HG03135 (cell line): ENCODE measurements around the gene SUCLG2.
"Not testable (repeated sequence)": the region's sequence is repeated elsewhere in the genome, so short reads cannot be mapped to it uniquely, and the experiment has no call there.

Experiments used
- ATAC-seq: cut with Tn5 transposase; IDR thresholded peaks from one replicate; pipeline ENCODE4 v1.9.1; 2021; ENCODE audit warnings: mild to moderate bottlenecking, moderate library complexity; ENCODE audit not compliant: unreplicated experiment

Gene SUCLG2

GRCh38 chr3:67561667-67562394 lies 92.6 kb downstream of the SUCLG2 start:
- no peak for ATAC-seq

DNA sequence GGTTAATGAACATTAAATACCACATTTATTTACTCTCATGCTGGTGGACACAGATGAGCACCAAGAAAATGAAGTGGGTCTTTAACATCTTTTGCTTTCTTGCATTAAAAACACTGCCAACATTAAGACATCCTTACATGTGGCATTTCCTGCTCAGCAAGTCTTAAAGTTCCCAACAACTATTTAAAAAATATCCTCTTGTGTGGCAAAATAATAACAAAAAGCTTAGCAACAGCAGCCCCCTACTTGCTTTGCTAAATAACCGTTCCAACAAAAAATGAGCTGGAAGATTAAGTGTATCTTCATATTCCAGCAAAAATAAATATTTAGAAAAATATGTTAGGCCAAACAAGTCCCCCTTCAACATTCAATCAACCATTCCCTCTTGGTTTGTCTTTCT lies 93.1 kb downstream of the SUCLG2 start:
- ATAC-seq: no peak

DNA sequence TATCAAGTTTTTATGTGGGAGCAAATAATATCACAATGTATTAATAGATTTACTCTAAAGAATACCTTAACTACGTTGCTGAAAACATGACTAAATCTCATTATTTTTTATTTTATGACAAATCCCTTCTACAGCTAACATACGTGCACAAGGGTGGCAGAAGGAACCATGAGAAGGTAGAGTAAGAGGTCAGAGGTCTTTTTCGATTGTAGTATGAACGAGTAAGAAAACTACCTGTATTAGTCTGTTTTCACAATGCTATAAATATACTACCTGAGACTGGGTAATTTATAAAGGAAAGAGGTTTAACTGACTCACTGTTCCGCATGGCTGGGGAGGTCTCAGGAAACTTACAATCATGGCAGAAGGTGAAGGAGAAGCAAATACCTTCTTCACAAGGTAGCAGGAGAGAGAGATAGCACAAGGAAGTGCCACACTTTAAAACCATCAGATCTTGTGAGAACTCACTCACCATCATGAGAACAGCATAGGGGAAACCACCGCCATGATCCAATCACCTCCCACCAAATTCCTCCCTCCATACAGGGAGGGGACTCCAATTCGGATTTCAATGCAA lies 95.3 kb downstream of the SUCLG2 start:
- ATAC-seq: no peak

GRCh38 chr3:67558426-67558825 lies 96.0 kb downstream of the SUCLG2 start:
- ATAC-seq: no peak

- no peak for ATAC-seq
Measured at GRCh38 chr3:67557848-67558355, 96.5 kb downstream of the SUCLG2 start.

DNA sequence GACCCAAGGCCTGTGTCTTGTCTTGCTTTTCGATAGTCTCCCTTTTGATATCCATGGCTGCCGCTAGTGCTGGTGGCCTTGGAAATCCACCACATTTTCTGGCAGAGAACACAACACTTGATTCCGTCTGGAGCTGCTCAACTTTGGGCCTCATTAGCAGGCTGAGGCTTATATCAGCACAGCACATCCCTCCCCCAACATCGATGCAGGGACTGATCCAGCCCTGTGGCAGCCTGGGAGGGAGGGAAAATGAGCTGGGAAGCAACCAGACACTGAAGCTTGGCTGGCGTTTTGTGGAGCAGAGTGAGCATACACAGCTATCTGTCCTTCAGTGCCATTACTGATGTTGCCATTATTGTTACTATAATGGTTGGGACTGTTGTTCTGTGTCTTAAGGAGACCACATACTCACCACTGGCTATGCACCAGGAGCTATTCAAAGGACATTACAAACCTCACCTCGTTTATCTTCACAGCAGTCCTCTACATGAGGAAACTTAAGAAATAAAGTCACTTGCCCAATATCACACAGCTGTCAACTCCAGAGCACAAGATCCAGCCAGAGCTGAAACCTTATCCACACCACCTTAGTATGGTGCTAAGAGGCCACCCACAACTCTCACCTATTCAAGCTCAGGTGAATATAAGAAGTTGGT lies 102.9 kb downstream of the SUCLG2 start:
- no peak for ATAC-seq

DNA sequence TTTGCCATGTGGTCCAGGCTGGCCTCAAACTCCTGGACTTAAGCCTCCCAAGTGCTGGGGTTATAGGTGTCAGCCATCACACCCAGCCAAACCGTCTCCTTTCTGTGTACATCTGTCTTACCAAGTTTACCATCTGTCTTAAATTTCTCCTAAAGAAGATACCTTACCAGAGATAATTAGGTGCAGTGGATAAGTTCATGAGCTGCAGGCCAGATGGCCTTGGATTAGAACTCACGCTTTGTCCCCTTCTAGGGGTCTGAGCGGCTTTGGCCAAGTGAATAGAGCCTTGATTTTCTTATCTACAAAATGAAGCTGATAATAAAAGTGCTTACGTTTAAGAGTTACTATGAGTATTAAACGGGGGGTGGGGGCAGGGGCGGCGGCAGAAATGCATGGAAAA lies 103.9 kb downstream of the SUCLG2 start:
- no peak for ATAC-seq

GRCh38 chr3:67542502-67543250 lies 111.7 kb downstream of the SUCLG2 start:
- ATAC-seq: not testable (repeated sequence)

- ATAC-seq: no peak
Measured at GRCh38 chr3:67540198-67540894, 114.1 kb downstream of the SUCLG2 start.

GRCh38 chr3:67537203-67537602 lies 117.2 kb downstream of the SUCLG2 start:
- not testable (repeated sequence) for ATAC-seq

- ATAC-seq: no peak
Measured at GRCh38 chr3:67535006-67535405, 119.4 kb downstream of the SUCLG2 start.

DNA sequence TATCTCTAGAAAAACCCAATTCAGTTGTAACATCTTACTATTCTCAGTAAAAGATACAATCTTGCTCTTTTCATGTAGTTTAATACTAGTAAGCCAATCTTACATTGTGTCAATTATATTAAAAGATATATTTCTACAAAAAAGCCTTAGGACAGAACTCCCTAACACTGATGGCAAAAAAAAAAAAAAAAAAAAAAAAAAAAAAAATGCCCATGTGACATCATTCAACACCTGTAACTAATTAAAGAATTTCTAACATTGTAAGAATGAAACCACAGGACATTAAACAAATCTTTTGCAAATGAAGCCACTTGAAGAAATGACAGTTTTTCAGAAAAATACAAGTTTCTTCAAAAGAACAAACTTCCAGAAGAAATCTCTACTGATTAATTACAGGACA lies 119.8 kb downstream of the SUCLG2 start:
- ATAC-seq: no peak

DNA sequence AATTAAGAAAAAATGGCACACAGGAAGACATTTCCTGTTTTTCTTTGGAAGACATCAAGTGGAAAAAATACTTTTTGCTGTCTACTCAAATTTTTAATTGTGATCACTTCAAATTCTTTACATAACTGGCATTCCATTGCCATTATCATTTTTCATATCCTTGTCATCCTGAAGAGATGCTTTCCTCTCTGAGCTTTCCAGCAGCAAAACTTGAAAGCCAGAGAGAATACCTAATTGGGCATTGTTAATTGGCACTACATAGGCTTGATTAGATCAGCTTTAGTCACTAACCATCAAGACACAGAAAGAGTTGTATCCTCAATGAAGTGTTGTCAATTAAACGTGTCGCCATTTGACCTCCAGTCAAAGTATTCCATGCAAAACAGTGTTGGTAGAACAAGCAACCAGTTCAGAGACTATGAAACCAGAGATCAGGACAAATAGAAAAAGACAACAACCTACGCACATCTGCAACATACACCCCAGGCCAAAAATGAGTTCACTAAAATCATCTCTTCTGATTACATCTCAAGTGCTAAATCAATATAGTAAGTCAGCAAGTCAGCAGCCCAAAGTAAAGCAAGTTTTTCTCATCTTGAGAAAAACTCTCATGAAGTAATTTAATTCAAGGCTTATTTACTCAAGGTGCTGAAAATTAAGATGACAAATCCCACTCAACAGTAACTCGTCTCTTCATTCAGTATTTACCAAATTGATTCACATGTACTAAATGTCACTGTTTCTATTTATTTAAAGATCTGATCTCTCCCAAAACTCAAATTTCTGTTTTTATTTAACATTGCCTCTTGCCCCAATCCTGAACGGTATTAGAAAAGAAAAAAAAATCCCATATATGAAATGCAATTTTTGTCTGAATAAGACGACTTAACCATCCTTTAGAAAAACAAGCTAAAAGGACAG lies 123.0 kb downstream of the SUCLG2 start:
- ATAC-seq: no peak

- no peak for ATAC-seq
Measured at GRCh38 chr3:67529915-67530314, 124.5 kb downstream of the SUCLG2 start.

DNA sequence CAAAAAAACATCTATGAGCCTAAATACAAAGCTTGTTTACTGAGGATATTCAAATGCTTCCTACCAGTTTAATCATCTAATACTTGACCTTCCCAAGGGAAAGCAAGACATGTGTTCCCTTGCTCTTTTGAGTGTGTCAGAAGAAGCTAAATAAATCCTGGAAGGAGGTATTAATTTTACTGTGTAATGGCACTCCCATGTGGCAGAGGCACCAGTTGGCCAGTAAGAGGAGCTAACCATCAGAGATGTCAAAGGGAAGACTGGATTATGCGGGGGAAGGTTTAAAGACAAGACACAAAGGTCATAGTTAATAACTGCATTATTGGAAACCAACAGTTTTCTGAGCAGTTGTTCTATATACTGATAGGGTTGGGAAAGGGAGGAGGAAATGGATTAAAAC lies 125.1 kb downstream of the SUCLG2 start:
- ATAC-seq: no peak

GRCh38 chr3:67526246-67526645 lies 128.2 kb downstream of the SUCLG2 start:
- no peak for ATAC-seq

GRCh38 chr3:67524046-67524445 lies 130.4 kb downstream of the SUCLG2 start:
- ATAC-seq: no peak

GRCh38 chr3:67522081-67522480 lies 132.3 kb downstream of the SUCLG2 start:
- no peak for ATAC-seq

GRCh38 chr3:67521053-67521646 lies 133.3 kb downstream of the SUCLG2 start:
- peak; percentile 81 for ATAC-seq
